ENCODE measurements around the gene TMEM30B.

TMEM30B gene

DNA sequence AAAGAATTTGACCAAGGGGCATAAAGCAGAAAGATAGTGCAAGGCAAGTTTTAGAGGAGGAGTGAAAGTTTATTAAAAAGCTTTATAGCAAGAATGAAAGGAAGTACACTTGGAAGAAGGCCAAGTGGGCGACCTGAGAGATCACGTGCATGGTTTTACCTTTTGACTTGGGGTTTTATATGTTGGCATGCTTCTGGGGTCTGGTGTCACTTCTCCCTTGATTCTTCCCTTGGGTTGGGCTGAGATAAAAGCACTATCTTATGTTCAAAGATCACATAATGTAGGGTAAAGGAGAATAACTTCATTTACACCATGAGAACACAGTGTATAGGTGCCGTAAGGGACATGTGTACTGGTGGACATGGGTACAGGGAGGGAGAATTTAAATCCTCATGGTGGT lies 17.7 kb upstream of the TMEM30B start:
- DNase-seq (ENCODE audit: low spot score), result no peak

DNA sequence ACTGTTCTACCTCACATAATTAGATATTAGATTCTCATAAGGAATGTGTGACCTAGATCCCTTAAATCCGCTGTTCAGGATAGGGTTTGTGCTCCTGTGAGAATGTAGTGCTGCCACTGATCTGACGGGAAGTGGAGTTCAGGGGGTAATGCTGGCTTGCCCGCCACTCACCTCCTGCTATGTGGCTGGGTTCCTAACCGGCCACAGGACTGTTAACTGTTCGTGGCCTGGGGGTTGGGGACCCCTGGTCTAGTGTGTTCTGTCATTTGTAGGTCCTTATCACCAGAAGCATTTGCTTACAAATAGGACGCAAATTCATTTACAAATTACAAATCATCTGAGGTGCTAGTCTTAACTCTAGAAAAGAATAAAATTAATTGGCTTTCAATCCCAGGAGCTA lies 16.4 kb upstream of the TMEM30B start:
- no peak for DNase-seq (ENCODE audit: low spot score)

DNA sequence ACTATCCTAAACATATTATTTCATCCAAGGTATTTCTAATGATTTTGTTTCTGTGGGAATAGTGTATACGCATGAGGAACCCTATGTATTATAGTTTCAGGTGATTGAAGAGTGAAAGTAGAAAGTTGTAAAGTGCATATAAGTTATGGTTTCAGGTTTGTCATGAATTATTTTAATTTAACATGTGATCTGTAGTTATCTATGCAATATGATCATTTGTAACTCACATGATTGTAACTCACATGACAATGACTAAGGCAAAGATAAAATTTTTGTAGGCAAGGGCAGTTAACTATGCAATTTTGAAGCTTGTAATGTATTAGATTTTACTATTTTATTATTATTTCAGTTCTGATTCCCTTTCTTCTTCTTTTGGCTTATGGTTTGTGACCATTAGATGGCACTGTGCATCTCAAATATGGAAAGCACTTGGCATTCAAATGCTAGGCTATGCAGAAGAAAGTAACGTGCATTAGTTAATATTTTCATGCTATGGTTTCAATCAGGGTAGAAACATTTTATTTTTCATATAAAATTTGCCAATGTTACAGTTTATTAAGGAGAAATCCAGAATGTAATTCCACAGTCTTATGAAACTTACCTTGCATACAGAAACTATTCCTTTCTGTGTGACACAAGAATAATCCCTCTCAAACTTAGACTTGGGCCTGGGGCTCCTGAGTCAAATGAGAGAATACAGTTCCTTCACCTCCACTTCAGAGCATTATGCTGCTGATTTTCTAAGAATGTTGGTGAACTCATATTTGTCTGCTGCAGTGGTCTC lies 15.8 kb upstream of the TMEM30B start:
- no peak for DNase-seq (ENCODE audit: low spot score)

DNA sequence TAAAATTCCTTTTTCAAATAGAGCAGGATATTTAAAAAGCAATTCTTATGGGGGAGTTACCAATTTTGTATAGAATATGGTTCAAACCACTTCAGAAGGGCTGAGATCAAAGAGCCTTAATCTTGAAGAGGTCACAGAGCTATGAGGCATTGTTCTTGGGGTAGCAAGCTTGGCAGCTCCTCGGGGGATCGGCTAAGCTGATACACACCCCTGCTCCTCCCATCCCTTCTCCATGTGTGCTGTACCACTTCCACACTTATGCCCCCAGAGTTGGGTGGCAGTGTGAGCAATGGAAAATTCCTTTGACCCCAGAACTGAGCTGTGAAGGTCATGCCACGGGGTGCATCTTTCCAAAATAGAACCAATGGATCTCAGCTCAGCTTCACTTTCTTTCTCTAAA lies 15.0 kb upstream of the TMEM30B start:
- DNase-seq (ENCODE audit: low spot score), result no peak

DNA sequence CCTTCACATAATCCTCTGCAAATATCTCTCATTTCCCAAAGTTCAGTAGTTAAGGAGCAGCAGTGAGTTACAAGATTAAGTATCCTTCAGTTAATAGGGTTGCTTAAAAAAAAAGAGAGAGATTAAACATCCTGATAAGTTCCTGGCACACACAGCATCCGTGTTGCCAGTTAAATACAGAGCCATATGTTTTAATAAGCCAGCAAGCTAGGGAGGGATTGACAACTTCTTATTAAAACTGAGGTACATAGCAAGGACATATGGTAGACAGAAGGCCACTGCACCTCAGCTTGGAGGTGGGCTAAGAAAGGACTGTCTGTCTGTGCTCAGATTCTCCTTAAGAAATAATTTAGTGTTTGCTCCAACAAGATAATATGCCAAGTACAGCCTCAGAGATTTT lies 9.6 kb upstream of the TMEM30B start:
- no peak for DNase-seq (ENCODE audit: low spot score)

DNA sequence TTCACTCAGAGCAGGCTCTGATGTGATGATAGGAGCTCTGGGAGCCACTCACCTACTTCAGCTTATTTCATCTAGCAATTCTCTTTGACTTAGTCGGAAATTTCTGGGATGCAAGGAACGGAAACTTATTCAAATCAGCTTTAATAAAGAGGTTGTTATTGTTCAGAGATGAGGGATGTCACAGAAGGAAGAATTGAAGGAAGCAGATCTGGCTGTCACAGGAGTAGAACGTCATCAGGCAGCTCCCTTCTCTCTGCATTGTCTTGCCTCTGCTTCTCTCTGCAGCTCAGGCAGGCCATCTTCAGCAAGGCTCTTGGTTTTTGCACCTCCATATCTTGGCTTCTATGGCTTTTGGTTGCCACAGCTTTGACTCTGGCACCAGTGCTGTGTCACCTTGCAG lies 7.6 kb upstream of the TMEM30B start:
- no peak for DNase-seq (ENCODE audit: low spot score)

DNA sequence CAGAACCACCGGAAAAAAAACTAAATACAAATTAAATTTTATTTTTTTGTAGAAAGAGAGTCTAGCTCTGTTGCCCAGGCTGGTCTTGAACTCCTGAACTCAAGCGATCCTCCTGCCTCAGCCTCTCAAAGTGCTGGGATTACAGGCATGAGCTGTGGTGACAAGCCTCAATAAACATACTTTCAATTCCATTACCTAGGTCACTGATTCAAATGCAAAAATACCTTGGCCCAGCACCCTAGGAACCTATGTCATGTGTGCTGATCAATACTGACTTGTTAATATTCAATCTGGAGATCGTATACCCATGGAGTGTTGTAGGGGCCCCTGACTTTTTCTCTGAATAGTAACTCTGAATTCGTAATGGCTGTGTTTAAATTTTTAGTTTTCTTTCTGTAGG lies 7.1 kb upstream of the TMEM30B start:
- DNase-seq (ENCODE audit: low spot score), result no peak

DNA sequence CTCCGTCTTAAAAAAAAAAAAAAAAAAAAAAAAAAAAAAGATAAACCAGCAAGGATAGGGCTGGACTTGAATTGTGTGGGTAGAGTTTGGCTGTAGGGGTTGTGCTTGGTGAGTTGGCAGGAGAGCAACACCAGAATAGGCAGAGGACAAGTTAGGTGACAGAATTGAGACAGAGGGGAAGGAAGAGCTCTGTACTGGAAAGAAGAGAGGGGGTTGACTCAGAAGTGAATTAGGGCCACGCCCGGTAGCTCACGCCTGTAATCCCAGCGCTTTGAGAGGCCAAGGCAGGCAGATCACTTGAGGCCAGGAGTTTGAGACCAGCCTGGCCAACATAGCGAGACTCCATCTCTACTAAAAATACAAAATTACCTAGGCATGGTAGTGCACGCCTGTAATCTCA lies 6.1 kb upstream of the TMEM30B start:
- no peak for DNase-seq (ENCODE audit: low spot score)

DNA sequence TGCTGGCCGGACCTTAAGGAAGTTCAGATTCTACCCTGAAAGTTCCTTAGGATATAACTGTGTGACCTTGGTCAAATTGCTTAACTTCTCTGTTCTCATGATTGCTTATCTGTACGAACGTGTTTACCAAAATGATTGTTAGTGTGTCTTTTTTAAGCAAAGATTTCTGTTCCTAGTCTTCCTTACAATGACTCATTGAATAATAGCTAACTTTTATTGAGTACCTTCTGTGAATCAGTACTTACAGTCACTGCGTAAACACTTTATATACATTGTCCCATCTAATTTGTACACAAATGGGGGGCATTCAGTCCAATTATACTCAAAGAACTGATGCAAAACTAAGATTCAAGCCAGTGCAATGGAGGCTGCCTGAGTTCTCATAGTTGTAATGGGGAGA lies 4.2 kb upstream of the TMEM30B start:
- DNase-seq (ENCODE audit: low spot score), result no peak

DNA sequence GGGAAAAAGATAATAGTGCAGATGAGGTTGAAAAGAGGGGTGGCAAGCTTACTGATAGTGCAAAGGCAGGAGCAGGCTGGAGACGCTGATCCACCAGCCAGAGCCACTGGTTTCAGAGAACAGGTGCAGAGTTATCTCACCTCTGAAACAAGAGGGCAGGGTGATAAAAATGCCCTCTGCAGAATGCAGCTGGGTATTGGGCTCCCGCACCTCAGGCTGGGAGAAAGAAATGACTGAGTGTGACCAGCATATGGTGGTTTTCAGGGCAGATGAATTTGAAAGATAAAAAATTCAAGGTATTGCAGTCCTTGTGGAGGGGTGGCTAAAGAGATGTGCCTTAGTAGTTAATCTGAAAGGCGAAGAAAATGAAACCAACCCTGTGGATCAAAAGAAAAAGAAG lies 2.9 kb upstream of the TMEM30B start:
- DNase-seq (ENCODE audit: low spot score), result no peak

DNA sequence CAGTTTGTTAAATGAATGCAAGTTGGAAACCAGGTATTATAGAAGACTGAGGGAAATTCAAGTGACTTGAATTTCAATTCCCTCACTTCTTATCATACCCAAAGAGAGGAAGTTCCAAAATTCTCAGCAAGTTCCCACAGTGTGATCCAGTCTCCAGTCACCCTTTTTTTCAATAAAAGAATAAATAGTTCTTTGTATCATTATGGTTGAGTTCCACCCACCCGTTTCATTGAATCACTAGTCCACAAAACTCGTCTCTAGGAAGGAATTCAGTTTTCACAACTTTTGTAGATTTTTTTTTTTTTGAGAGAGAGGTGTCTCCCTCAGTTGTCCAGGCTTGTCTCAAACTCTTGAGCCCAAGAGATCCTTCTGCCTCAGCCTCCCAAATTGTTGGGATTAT lies 1.6 kb upstream of the TMEM30B start:
- DNase-seq (ENCODE audit: low spot score), result no peak

DNA sequence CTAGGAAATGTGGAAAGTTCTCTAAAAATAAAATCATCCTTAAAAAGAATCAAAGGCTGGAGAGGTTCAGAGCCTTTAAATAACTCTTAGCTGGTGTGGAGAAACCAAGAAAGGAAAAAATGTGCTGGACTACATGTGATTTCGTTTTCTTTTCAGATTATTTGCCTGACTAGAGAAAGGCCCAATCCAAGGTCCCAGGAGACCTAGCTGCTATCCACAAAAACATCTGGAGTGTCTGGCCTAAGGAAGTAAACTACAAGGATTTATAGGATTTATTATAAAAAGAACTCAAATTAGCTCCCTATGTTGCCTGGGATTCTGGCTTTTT lies 774 bp upstream of the TMEM30B start:
- no peak for DNase-seq (ENCODE audit: low spot score)

DNA sequence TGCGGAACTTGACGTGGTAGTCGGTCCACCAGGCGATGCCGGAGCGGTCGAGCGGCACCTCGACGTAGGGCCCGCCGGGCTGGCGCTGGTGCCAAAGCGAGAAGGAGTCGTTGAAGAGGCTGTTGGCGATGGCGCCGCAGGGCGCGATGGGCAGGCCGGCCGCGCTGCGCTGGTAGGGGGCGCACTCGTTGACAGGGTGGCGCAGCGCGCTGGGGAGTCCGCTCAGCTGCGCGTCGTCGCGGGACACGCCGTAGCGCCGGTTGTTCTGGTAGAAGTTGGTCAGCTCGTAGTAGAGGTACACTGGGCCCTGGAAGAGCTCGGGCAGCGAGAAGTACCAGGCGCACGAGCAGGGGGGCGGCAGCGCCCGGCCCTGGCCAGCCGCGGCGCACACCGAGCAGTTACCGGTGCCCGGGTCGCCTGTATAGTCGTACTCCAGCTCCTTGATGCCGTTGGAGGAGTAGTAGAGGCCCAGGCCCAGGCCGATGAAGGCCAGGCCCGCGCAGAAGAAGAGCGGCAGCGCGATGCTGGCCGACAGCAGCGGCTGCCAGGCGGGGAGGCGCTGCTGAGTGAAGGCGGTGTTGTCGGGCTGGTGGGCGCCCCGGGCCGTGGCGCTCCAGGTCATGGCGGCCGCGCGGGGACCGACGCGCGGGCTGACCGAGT lies 482 bp downstream of the TMEM30B start:
- DNase-seq (ENCODE audit: low spot score), result peak; percentile 81

DNA sequence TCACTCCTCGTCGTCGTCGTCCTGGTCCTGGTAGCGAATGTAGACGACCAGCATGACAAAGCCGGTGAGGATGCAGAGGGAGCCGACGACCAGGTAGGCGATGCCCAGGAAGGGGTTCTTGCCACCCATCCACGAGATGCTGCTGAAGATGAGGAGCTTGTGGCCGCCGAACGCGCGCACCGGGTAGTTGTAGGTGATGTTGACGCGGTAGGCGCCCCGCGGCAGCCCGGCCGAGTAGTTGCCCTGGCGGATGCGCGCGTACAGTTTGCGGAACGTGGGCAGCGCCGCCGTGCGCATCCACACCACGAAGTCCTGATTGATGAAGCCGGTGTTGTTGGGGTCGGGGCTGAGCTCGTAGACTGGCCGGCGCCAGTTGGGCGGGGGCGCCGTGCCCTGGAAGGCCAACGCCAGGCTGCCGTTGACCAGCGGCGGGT lies 1.0 kb downstream of the TMEM30B start:
- DNase-seq (ENCODE audit: low spot score), result peak; percentile 70

DNA sequence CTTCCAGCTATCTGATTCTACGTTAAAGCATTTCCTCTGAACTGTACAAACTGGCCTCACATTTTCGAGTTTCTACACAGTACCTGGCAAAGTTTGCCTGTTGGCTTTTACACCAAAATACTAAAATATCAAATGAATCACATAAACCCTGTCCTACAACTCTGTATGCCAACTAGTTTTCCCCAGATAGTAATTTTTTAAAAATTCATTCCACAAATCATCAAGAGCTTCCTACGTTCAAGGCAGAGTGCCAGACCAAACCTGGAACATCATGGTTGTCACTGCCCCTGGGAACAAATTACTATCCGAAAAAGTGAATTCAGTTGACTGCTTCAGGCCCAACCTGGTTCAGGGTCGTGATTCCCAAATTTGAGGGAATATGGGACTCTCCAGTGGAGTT lies 2.1 kb downstream of the TMEM30B start:
- DNase-seq (ENCODE audit: low spot score), result no peak

DNA sequence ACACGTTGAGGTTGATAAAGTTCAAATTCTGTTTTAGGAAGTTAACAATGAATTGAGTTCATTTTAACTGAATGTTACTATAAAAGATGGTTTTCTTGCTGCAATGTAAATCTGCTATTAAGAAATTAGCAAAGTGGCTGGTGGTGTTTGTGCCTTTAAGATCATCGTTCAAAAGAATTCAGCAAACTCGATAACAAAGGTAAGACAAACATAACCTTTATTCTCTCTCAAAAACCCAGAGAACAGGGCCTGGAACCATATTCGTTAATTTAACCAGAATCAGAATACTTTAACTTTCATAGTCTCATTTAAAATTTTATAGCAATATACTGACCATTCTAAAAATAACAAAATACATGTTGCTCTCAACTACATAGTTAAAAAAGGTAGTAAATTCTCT lies 3.4 kb downstream of the TMEM30B start:
- DNase-seq (ENCODE audit: low spot score), result no peak

DNA sequence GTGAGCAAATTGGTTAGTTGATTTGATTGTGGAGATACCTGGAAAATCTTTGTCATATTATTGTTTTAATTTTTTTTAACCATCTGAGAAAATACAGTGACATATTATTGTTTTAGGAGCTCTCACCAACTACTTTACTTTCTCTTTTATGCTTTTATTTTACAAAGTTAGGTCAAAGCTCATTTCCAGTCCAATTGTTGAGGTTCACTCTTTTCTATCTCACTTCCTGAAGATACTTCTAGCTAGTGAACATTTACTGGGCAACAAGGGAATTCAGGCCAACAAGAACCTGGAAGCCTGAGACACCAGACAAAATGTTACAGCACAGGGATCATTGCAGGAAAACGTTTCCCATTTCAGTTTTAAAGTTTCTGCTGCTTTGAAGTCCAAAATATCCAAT lies 3.9 kb downstream of the TMEM30B start:
- DNase-seq (ENCODE audit: low spot score), result no peak

DNA sequence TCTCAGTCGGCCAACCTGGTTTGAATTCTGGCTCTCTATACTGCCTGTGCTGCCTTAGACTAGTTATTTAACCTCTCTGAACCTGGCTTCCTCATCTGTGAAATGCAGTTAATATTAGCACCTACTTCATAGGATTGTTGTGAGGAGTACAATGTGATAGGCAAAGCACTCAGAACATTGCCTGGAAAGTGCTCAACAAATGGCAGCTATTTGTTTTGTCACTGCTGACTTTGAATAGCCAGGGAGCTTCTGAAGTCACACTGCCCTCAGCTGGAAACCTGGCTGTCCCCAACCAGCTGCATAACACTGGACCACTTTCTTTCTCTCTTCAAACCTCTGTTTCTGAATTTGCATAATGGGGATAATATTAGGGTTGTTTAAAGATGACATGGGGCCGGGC lies 9.6 kb downstream of the TMEM30B start:
- DNase-seq (ENCODE audit: low spot score), result no peak

DNA sequence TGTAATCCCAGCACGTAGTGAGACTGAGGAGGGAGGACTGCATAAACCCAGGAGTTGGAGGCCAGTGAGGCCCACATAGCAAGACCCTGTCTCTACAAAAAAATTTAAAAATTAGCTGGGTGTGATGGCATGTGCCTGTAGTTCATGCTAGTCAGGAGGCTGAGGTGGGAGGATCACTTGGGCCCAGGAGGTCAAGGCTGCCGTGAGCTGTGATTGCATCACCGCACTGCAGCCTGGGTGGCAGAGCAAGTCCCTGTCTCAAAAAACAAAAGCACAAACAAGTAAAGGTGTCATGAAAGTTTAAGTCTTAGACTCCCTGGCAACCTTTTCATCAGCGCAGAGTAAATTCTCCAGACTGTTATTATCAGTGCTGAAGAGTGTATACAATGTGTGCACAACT lies 10.4 kb downstream of the TMEM30B start:
- DNase-seq (ENCODE audit: low spot score), result no peak

DNA sequence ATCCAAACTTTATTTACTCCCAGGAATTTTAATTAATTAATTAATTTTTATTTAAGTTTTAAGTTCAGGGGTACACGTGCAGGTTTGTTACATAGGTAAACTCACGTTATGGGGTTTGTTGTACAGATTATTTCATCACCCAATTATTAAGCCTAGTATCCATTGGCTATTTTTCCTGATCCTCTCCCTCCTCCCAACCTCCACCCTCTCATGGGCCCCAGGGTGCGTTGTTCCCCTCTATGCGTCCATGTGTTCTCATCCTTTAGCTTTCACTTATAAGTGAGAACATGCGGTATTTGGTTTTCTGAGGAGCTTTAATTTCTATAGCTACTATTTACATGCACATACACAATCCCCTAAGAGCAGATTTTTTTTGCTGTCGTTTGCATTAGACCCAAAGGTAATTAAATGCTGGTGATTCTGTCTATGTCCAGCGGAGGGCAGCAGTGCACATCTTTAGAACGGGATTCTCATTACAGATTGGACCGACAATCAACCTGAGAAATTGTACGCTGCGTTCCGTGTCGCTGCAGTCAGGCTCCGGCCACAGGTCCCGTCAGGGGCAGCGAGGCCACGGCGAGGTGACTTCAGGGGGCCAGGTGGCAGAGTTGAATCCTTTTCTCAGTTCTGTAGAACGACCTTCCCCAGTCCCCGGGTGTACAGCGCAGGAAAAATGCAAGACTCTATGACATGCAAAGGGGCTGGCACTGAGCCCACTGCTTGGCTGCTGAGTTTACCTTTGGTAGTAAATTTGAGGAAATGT lies 11.6 kb downstream of the TMEM30B start:
- peak; percentile 68 for DNase-seq (ENCODE audit: low spot score)

DNA sequence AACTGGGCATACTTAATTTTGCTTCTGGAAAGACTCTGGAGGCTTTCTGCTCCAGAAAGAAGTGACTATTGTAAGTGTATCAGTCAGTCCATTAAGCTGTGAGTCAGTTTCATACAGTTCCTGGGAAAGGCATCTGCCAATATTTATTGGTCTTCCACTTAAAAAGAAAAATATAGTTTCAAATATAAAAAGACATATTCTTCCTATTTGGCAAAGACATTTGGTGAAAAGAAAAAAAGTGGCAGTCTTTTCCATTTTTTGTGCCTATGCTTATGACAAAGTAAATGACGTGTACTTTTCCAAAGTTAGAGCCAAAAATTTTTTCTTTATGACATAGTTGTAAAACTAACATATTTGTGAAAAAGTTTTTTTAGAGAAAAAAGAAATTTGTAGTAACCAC lies 12.3 kb downstream of the TMEM30B start:
- no peak for DNase-seq (ENCODE audit: low spot score)

DNA sequence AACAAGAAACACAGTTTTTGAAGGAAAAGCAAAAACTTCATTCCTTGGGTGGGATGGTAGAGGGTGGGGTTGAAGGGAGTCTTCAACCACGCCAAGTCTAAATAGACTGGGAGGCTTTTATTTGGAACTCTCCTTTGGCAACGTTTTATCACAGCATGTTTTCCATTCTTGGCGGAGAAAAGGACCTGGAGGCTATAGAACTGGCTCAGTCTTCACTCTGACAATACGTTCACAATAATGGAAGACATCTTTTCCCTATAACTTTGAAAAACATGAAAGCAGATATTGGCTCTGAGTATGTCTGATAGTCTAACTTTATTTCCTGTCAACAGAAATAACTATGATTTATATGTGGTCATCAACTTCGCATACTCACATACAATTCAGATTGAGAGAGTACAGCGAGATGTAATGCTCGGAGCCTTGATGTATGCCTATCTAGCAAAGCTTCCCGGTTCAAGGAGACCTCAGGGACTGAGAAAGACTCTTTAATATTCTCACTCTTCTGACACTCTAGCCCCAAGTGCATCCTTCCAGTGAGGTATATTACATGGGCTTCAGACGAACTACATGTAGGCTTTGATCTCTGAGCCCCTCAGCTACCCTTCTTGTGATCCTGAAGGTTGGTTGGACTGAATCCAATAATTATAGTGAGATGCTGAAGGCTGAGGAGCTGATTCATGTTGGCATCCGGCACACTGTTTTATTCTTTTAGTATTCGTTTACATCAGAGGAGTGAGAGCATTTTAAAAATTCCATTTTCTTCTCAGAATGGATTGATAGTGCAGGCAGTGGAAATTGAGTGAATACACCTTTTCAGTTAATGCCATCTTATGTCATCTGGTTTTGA lies 14.0 kb downstream of the TMEM30B start:
- DNase-seq (ENCODE audit: low spot score), result no peak
